K562 (cell line): ENCODE results near the gene PPP1CB.

Experiments used
- ATF7 ChIP-seq: fragments of 450-650 bp; IDR thresholded peaks from 2 replicates; pipeline ENCODE4 v1.7.1; 2014; ENCODE audit warnings: mild to moderate bottlenecking, moderate library complexity
- CTCF ChIP-seq, 3 experiments: IDR thresholded peaks in 2 of 3; conservative IDR thresholded peaks in 1 of 3; 2 replicates each; pipeline ENCODE4 v1.5.1; 2011 to 2012; ENCODE audit warnings: low read length in 3 of 3, mild to moderate bottlenecking in 3 of 3, control low read depth in 2 of 3, improper control_type of control experiment in 1 of 3, inconsistent platforms in 1 of 3, low read depth in 1 of 3, mixed read lengths in 1 of 3, moderate library complexity in 1 of 3; ENCODE audit not compliant: insufficient read depth in 2 of 3
- GATAD2B ChIP-seq: fragments of 450-650 bp; IDR thresholded peaks from 2 replicates; pipeline ENCODE4 v1.6.1; 2017; ENCODE audit warnings: mild to moderate bottlenecking, borderline replicate concordance
- POLR2A ChIP-seq: fragments of 450-650 bp; conservative IDR thresholded peaks from 2 replicates; pipeline ENCODE4 v1.6.1; 2016
- PTTG1 ChIP-seq: fragments of 450-650 bp; IDR thresholded peaks from 2 replicates; pipeline ENCODE4 v1.6.1; 2016; ENCODE audit warnings: low read depth, mild to moderate bottlenecking, missing genetic modification characterization, missing compliant biosample characterization
- SIN3B ChIP-seq: fragments of 450-650 bp; IDR thresholded peaks from 2 replicates; pipeline ENCODE4 v1.6.1; 2017; ENCODE audit warnings: low read depth, mild to moderate bottlenecking, moderate library complexity
- TAF9B ChIP-seq: fragments of 450-650 bp; IDR thresholded peaks from 2 replicates; pipeline ENCODE4 v1.6.1; 2018; ENCODE audit warnings: mild to moderate bottlenecking; ENCODE audit not compliant: partially characterized antibody
- TEAD4 ChIP-seq, 2 experiments: sonication (generic) in 1 of 2; formaldehyde crosslinking in 1 of 2; IDR thresholded peaks; 2 replicates each; pipeline versions ENCODE4 v1.6.1 to v1.8.0; 2012 to 2022; ENCODE audit warnings: borderline replicate concordance in 1 of 2, inconsistent platforms in 1 of 2, low read length in 1 of 2, mild to moderate bottlenecking in 1 of 2, missing genetic modification reagents in 1 of 2
- ZNF121 ChIP-seq: sonication (generic); formaldehyde crosslinking; conservative IDR thresholded peaks from 2 replicates; pipeline ENCODE4 v1.8.0; 2022; ENCODE audit warnings: missing genetic modification reagents
- ZNF589 ChIP-seq: fragments of 200-800 bp; sonication (Bioruptor generic); IDR thresholded peaks from 2 replicates; pipeline ENCODE4 v1.6.1; 2016; ENCODE audit warnings: low read depth, missing genetic modification characterization, missing compliant biosample characterization

GRCh38 chr2:28767337-28767736 is 15.7 kb downstream of the PPP1CB start:
- TF ChIP-seq ZNF121 (CRISPR knock-in tag) = no peak
- TF ChIP-seq TAF9B = no peak
- TF ChIP-seq CTCF (IDR thresholded peaks at IDR 0.05 in 2 of 3, conservative IDR thresholded peaks at IDR 0.05 in 1 of 3; ENCODE audit: insufficient read depth in 2 of 3, low read depth in 1 of 3, low read length in 3 of 3) = no peak
- TF ChIP-seq POLR2A = no peak
- no peak for TF ChIP-seq PTTG1 (tag)
- no peak for TF ChIP-seq ATF7
- TF ChIP-seq ZNF589 (CRISPR knock-in tag) = no peak
- TF ChIP-seq GATAD2B = no peak
- TF ChIP-seq SIN3B = no peak
- no peak for TF ChIP-seq TEAD4 (IDR thresholded peaks at IDR 0.05; ENCODE audit: low read length)
- no peak for TF ChIP-seq TEAD4 (CRISPR knock-in tag; IDR thresholded peaks at IDR 0.05; ENCODE audit: borderline replicate concordance)
